ENCODE measurements around the gene HBQ1.

DNA sequence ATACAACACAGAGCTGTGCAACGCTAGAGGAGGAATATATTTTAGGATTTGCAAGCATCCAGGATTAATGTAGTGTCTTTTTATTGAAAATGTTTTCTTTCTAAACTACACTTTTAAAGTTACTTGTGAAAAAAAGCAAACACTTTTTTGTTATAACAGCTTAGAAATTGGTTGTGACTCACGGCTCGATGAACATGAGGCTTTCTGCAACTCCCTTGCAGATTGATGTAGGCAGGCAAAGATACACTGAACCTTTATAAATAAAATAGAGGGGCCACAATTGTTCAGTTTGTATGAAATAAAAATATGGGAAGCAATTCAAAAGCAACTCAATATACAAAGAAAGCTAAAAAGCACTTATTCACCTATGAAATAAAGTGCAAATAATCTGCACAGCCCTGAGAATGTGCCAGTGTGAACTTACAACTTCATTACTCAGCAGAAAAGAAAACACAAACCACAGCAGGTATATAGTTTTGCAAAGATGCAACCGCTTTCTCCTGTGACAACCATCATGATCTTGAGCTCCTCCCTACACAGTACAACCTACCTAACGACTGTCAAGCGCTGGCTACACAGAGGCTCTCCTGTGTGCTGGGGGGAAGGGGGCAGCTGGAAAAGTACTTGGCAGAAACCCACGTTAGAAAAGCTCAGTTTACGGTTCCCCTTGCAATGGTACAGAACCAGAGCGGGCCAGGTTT lies 48.0 kb downstream of the HBQ1 start:
- TF ChIP-seq EZH2 (IDR thresholded peaks at IDR 0.05; ENCODE audit: borderline replicate concordance, low read depth, low read length, severe bottlenecking) = no peak
- TF ChIP-seq, protein P1, sequence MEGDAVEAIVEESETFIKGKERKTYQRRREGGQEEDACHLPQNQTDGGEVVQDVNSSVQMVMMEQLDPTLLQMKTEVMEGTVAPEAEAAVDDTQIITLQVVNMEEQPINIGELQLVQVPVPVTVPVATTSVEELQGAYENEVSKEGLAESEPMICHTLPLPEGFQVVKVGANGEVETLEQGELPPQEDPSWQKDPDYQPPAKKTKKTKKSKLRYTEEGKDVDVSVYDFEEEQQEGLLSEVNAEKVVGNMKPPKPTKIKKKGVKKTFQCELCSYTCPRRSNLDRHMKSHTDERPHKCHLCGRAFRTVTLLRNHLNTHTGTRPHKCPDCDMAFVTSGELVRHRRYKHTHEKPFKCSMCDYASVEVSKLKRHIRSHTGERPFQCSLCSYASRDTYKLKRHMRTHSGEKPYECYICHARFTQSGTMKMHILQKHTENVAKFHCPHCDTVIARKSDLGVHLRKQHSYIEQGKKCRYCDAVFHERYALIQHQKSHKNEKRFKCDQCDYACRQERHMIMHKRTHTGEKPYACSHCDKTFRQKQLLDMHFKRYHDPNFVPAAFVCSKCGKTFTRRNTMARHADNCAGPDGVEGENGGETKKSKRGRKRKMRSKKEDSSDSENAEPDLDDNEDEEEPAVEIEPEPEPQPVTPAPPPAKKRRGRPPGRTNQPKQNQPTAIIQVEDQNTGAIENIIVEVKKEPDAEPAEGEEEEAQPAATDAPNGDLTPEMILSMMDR (IDR thresholded peaks at IDR 0.05; ENCODE audit: borderline replicate concordance, extremely low read depth, low read length, poor library complexity, severe bottlenecking) = no peak
